HG02840 (cell line): Measurements from ENCODE around the gene PRSS1.
"Not testable (repeated sequence)": the region's sequence is repeated elsewhere in the genome, so short reads cannot be mapped to it uniquely, and the experiment has no call there.

ENCODE experiments used
- ATAC-seq: cut with Tn5 transposase; IDR thresholded peaks from one replicate; pipeline ENCODE4 v1.9.1; 2021; ENCODE audit warnings: mild to moderate bottlenecking, moderate library complexity, moderate number of reproducible peaks; ENCODE audit not compliant: unreplicated experiment, low FRiP score

PRSS1 gene

GRCh38 chr7:142749218-142749993, at the start of gene PRSS1:
TSS of gene PRSS1 (plus strand) at chr7:142749472. CDS start at chr7:142749485, 13 bp downstream.
- ATAC-seq: no peak

DNA sequence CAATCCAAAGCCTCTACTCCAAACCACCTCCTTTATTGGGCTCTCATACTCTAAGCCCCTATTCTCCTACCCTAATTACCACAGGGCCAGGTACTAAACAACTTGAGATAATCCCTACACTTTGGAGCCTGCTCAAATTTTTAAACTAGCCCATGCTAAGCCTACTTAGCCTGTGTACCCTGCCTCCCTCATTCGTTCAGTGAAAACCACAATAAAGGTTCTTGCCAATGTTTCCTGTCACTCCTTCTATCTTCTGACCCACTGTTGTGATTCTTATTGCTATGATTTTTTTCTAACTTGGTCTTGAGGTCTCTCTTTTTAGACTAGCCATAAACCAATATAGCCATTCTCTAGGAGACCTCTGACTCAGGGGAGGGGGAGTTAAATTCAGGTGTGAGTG, 48.3 kb upstream of the PRSS1 start:
- not testable (repeated sequence) for ATAC-seq

DNA sequence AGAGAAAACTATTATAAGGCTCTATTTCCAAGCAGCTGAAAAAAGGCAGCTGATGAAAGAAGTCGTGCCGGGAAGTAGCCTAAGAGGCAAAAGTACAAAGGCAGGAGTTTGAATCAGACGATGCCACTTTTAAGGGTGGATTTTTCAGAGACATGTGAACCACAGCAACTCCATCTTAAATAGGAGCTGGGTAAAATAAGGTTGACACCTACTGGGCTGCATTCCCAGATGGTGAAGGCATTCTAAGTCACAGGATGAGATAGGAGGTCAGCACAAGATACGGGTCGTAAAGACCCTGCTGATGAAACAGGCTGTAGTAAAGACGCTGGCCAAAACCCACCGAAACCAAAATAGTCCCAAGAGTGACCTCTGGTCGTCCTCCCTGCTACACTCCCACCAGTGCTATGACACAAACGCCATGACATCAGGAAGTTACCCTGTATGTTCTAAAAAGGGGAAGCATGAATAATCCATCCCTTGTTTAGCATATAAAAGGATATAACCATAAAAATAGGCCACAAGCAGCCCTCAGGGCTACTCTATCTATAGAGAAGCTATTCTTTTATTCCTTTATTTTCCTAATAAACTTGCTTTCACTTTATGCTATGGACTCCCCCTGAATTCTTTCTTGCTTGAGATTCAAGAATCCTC, 45.5 kb upstream of the PRSS1 start:
- no peak for ATAC-seq

- ATAC-seq: not testable (repeated sequence)
Measured at GRCh38 chr7:142708726-142709125, 40.5 kb upstream of the PRSS1 start.

DNA sequence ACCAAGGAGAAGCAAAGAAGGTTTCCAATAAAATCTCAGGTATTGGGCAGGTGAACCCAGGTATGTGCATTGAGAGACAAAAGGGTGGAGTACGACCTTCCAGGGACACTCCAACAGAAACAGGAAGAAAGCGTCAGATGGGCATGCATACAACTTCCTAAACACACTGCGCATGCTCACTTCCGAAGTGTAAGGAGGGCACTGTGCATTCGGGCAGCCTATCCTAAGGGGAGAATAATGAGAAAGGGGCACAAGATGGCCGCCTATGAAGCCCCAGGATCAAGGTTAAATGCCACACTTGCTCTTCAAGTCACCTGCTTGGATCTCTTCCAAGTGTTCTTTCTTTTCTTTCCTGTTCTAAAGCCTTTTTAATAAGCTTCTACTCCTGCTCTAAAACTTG, 39.4 kb upstream of the PRSS1 start:
- ATAC-seq: no peak

DNA sequence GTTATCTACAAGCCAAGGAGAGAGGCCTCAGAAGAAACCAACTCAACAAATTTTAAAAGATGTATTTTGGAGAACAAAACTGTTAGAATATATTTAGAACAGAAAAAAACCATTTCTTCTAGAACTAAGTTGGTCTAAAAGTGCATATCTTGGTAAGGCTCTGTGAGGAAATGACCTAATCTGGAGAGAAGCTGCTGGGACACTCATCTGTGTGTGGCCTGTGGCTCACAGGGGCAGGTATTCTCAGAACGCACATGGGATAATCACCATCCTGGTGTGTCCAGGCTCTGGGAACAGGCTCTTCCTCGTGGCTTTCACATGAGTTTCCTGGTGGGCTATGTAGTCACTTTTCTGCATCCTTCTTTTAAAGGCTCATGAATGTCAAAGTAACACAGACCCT, 38.1 kb upstream of the PRSS1 start:
- ATAC-seq: no peak

GRCh38 chr7:142711746-142712616, 37.3 kb upstream of the PRSS1 start:
- ATAC-seq: no peak

- ATAC-seq: no peak
Measured at GRCh38 chr7:142712617-142712957, 36.7 kb upstream of the PRSS1 start.

- no peak for ATAC-seq
Measured at GRCh38 chr7:142714375-142714774, 34.9 kb upstream of the PRSS1 start.

GRCh38 chr7:142716596-142716995, 32.7 kb upstream of the PRSS1 start:
- no peak for ATAC-seq

DNA sequence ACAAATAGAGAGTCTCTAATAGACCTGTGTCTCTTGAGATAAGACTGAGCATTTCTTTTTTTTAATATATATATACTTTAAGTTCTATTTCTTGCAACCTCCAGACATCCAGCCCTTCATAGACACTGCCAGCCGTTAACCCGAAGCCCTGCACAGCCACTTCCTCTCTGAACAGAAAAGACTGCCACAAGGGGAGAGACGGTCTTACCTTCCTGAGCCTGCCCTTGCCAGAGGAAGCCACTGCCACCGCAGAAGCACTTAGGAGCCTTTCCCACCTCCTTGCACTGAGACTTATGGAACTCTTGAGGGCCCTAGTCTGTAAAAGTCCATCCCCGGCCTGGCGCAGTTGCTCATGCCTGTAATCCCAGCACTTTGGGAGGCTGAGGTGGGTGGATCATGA, 31.8 kb upstream of the PRSS1 start:
- ATAC-seq: no peak

GRCh38 chr7:142718313-142718712, 31.0 kb upstream of the PRSS1 start:
- no peak for ATAC-seq

DNA sequence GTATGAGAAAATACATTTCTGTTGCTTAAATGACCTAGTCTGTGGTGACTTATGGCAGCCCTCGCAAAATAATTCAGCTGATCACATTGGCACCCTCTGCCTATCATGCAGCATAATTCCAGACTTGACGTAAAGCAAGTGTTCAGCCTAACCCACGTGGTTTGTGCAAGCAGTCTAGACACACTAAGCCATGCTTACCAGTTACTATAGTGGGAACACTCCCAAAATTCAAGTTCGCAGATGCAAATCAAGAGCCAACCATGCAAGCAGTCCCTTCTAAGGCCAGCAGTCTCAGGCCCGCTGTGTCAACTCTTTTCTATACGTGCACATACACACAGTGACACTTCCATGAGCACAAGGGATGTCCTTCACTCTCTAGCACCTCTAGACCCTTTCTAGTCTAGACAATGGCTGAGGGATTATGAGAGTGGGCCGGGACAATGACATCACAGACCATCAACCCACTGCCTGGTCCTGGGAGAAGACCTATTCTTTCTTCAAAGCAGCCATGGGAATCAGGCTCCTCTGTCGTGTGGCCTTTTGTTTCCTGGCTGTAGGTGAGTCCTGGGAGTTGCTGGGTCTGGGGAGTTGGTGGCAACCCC, 29.0 kb upstream of the PRSS1 start:
- ATAC-seq: no peak

GRCh38 chr7:142720986-142721385, 28.3 kb upstream of the PRSS1 start:
- no peak for ATAC-seq

GRCh38 chr7:142722248-142722794, 27.0 kb upstream of the PRSS1 start:
- ATAC-seq: no peak

DNA sequence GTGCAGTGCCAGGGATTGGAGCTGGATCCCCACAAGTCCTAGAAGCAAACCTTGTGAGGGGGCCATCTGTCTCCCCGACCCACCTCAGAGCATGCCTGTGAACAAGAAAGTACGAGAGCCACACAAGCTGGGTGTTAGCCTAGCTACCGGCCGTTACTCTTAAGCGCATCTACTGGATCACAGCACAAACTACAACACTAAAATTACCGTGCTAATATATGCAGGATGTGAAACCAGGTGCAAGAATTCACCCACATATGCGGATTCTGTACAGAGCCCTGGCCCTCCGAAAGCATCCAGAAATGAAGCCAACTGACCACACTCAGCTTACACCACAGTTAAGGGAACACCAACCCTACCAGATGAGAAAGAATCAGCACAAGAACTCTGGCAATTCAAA, 16.0 kb upstream of the PRSS1 start:
- no peak for ATAC-seq

- ATAC-seq: peak; percentile 92
Measured at GRCh38 chr7:142739923-142740492, 9.3 kb upstream of the PRSS1 start.

DNA sequence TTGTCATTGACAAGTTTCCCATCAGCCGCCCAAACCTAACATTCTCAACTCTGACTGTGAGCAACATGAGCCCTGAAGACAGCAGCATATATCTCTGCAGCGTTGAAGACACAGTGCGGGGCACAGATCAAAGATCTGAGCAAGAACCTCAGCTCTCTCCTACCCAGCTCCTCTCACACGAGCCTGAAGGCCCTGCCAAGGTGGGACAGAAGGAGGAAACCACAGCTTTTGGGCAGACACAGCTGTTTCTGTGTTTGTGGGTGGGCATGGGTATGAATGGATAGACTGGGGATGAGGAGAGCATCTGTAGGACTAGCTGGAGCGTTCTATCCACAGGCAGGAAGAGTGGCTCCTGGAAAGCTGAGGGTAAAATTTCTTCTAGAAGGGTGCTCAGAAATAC, 8.5 kb upstream of the PRSS1 start:
- ATAC-seq: no peak

GRCh38 chr7:142741932-142742331, 7.3 kb upstream of the PRSS1 start:
- not testable (repeated sequence) for ATAC-seq

DNA sequence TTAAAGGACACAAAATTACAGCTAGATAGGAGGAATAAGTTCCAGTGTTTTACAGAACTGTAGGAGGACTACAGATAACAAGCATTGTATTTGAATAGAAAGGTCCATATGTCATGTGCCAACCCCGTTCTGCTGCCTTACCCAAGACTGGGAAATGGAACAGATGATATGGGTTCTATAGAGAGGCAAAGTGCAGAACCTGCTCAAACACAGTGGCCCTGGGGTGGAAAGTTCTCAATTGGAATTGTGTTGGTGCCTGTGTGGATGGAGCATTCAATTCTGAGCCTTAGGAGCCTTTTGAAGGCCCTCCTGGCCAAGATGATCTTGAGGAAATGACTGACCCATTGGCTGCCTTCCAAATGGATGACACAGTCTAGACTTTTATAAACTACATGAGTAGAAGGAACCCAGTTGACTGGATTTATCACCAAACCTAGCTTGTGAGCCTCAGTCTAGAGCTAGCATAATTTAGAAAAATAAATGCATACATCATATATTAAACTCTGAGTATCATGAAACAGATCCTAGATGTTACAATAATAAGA, 4.1 kb upstream of the PRSS1 start:
- no peak for ATAC-seq
